Erythroblast (primary cell): Measurements from ENCODE around the gene AIFM2.

Experiments
- GATA1 ChIP-seq: IDR thresholded peaks from 2 replicates; pipeline ENCODE4 v1.6.1; 2011; ENCODE audit warnings: low read depth, mild to moderate bottlenecking, control low read depth, low read length, moderate library complexity
- POLR2A ChIP-seq: IDR thresholded peaks from 2 replicates; pipeline ENCODE4 v1.6.1; 2011; ENCODE audit warnings: mild to moderate bottlenecking, low read length

DNA sequence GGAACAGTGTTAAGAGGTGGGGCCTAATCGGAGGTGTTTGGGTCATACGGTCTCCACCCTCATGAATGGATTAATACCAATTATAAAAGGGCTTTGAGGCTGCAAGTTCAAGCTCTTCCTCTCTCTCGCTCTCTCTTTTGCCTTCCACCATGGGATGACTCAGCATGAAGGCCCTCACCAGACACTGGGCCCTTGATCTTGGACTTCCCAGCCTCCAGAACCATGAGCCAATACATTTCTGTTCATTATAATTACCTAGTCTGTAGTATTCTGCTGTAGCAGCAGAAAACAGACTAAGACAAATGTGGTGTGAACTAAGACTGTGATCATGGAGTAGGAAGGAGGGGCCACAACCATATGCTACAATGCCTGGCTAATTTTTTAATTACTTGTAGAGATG, 7.7 kb downstream of the AIFM2 start:
- TF ChIP-seq POLR2A: no peak
- no peak for TF ChIP-seq GATA1
